ENCODE measurements around the gene PSMD9. TPM values are rescaled to one million over a fixed set of nuclear protein-coding genes. Genes with fewer than 3 reads are reported as not detected.
"Not testable (repeated sequence)": the region's sequence is repeated elsewhere in the genome, so short reads cannot be mapped to it uniquely, and the experiment has no call there.

Gene PSMD9
- total and polyA plus RNA-seq, 2 experiments from 2014 or later: 106 to 114 TPM

GRCh38 chr12:121874071-121874470 lies 14.5 kb upstream of the PSMD9 start:
- Histone ChIP-seq H3K9me2 (replicated peaks; ENCODE audit: insufficient read depth) (no peaks in the 10 kb centered on the region), H3K4me2 (no peak overlapping the region), H4K20me1 (ENCODE audit: insufficient read depth, poor library complexity, severe bottlenecking) (no peaks in the 10 kb centered on the region), H3K36me3 (replicated peaks; ENCODE audit: insufficient read depth, low read depth) (no peaks in the 10 kb centered on the region), H3K9me3 (ENCODE audit: low read depth) (no peaks in the 10 kb centered on the region), H3K4me1 (ENCODE audit: insufficient read depth) (peaks cover 7% of the 10 kb centered on the region), H2AFZ (no peak overlapping the region), H3K79me2 (no peaks in the 10 kb centered on the region), H3K4me3 (no peak overlapping the region), H3K27ac (no peak overlapping the region), H3K27me3 (no peaks in the 10 kb centered on the region)
- DNase-seq (ENCODE audit: low spot score): no peak
- TF ChIP-seq EZH2phosphoT487 (IDR thresholded peaks at IDR 0.05; ENCODE audit: low read depth, severe bottlenecking, unreplicated experiment): no peak
- no peak for TF ChIP-seq CTCF (IDR thresholded peaks at IDR 0.05; ENCODE audit: poor library complexity)
- TF ChIP-seq EZH2 (IDR thresholded peaks at IDR 0.05; ENCODE audit: borderline replicate concordance): no peak
- 96% methylated on average over 6 of the region's 6 CpGs for WGBS (ENCODE audit: low lambda C conversion rate, missing lambda C conversion rate)

- Histone ChIP-seq H4K20me1 (ENCODE audit: insufficient read depth, poor library complexity, severe bottlenecking) (no peaks in the 10 kb centered on the region), H3K4me2 (no peak overlapping the region), H3K4me1 (ENCODE audit: insufficient read depth) (peaks cover 7% of the 10 kb centered on the region), H3K27me3 (no peaks in the 10 kb centered on the region), H3K79me2 (no peaks in the 10 kb centered on the region), H3K9me2 (replicated peaks; ENCODE audit: insufficient read depth) (no peaks in the 10 kb centered on the region), H3K27ac (no peak overlapping the region), H2AFZ (no peak overlapping the region), H3K36me3 (replicated peaks; ENCODE audit: insufficient read depth, low read depth) (no peaks in the 10 kb centered on the region), H3K9me3 (ENCODE audit: low read depth) (no peaks in the 10 kb centered on the region), H3K4me3 (no peak overlapping the region)
- DNase-seq (ENCODE audit: low spot score): no peak
- 89% methylated on average over 6 of the region's 6 CpGs for WGBS (ENCODE audit: low lambda C conversion rate, missing lambda C conversion rate)
- TF ChIP-seq CTCF (IDR thresholded peaks at IDR 0.05; ENCODE audit: poor library complexity) (no peak), EZH2 (IDR thresholded peaks at IDR 0.05; ENCODE audit: borderline replicate concordance) (no peak), EZH2phosphoT487 (IDR thresholded peaks at IDR 0.05; ENCODE audit: low read depth, severe bottlenecking, unreplicated experiment) (no peak)
Observed at GRCh38 chr12:121875582-121875981, 13.0 kb upstream of the PSMD9 start.

- not testable (repeated sequence) for H3K9me2 ChIP-seq (replicated peaks; ENCODE audit: insufficient read depth); H3K4me3 ChIP-seq; DNase-seq (ENCODE audit: low spot score); H3K27ac ChIP-seq; H3K4me2 ChIP-seq; H3K4me1 ChIP-seq (ENCODE audit: insufficient read depth); H3K9me3 ChIP-seq (ENCODE audit: low read depth); H2AFZ ChIP-seq; H3K79me2 ChIP-seq; H4K20me1 ChIP-seq (ENCODE audit: insufficient read depth, poor library complexity, severe bottlenecking); H3K36me3 ChIP-seq (replicated peaks; ENCODE audit: insufficient read depth, low read depth); H3K27me3 ChIP-seq
- 87% methylated on average over 8 of the region's 8 CpGs for WGBS (ENCODE audit: low lambda C conversion rate, missing lambda C conversion rate)
Observed at GRCh38 chr12:121876080-121876447, 12.5 kb upstream of the PSMD9 start.

GRCh38 chr12:121883315-121883660 lies 5.3 kb upstream of the PSMD9 start:
- Histone ChIP-seq H4K20me1 (ENCODE audit: insufficient read depth, poor library complexity, severe bottlenecking) (no peaks in the 10 kb centered on the region), H3K27me3 (no peaks in the 10 kb centered on the region), H3K79me2 (no peaks in the 10 kb centered on the region), H3K4me3 (no peak overlapping the region), H3K36me3 (replicated peaks; ENCODE audit: insufficient read depth, low read depth) (no peaks in the 10 kb centered on the region), H3K4me1 (ENCODE audit: insufficient read depth) (no peaks in the 10 kb centered on the region), H3K4me2 (no peak overlapping the region), H3K9me2 (replicated peaks; ENCODE audit: insufficient read depth) (no peaks in the 10 kb centered on the region), H2AFZ (no peak overlapping the region), H3K9me3 (ENCODE audit: low read depth) (no peaks in the 10 kb centered on the region), H3K27ac (no peak overlapping the region)
- TF ChIP-seq EZH2 (IDR thresholded peaks at IDR 0.05; ENCODE audit: borderline replicate concordance): no peak
- WGBS (ENCODE audit: low lambda C conversion rate, missing lambda C conversion rate): 76% methylated on average over 4 of the region's 4 CpGs
- no peak for DNase-seq (ENCODE audit: low spot score)

- H3K4me1 ChIP-seq (ENCODE audit: insufficient read depth); H3K9me2 ChIP-seq (replicated peaks; ENCODE audit: insufficient read depth); DNase-seq (ENCODE audit: low spot score); H4K20me1 ChIP-seq (ENCODE audit: insufficient read depth, poor library complexity, severe bottlenecking); H3K27me3 ChIP-seq; H3K9me3 ChIP-seq (ENCODE audit: low read depth); H3K4me3 ChIP-seq; H2AFZ ChIP-seq; H3K36me3 ChIP-seq (replicated peaks; ENCODE audit: insufficient read depth, low read depth); H3K27ac ChIP-seq; H3K4me2 ChIP-seq: not testable (repeated sequence)
- 92% methylated on average over 11 of the region's 11 CpGs for WGBS (ENCODE audit: low lambda C conversion rate, missing lambda C conversion rate)
- H3K79me2 ChIP-seq: peaks cover 10% of the 10 kb centered on the region
Observed at GRCh38 chr12:121885129-121885528, 3.5 kb upstream of the PSMD9 start.

All from hepatocyte (in vitro differentiated cells).